Endothelial cell (in vitro differentiated cells): ENCODE data around the gene LAG3. TPM values are rescaled to one million over a fixed set of nuclear protein-coding genes. Genes with fewer than 3 reads are reported as not detected.
"Not testable (repeated sequence)": the region's sequence is repeated elsewhere in the genome, so short reads cannot be mapped to it uniquely, and the experiment has no call there.

Source experiments
- DNase-seq: peaks from one replicate; pipeline ENCODE4 v3.0.0; 2021; ENCODE audit warnings: low spot score
- H3K27ac Mint-ChIP-seq: one replicate; pipeline ENCODE4 v1.8.0; 2021; ENCODE audit warnings: mixed read lengths, inconsistent platforms; ENCODE audit not compliant: unreplicated experiment
- H3K27me3 Mint-ChIP-seq: one replicate; pipeline ENCODE4 v1.8.0; 2021; ENCODE audit warnings: mild to moderate bottlenecking, moderate library complexity, mixed read lengths, inconsistent platforms; ENCODE audit not compliant: unreplicated experiment
- H3K36me3 Mint-ChIP-seq: one replicate; pipeline ENCODE4 v1.8.0; 2021; ENCODE audit warnings: mild to moderate bottlenecking, low read depth, mixed read lengths, inconsistent platforms; ENCODE audit not compliant: unreplicated experiment
- H3K4me1 Mint-ChIP-seq: one replicate; pipeline ENCODE4 v1.8.0; 2021; ENCODE audit warnings: mild to moderate bottlenecking, mixed read lengths, inconsistent platforms; ENCODE audit not compliant: unreplicated experiment
- H3K4me3 Mint-ChIP-seq: one replicate; pipeline ENCODE4 v1.8.0; 2021; ENCODE audit warnings: mild to moderate bottlenecking, mixed read lengths, inconsistent platforms; ENCODE audit not compliant: unreplicated experiment
- H3K9me3 Mint-ChIP-seq: one replicate; pipeline ENCODE4 v1.8.0; 2021; ENCODE audit warnings: mixed read lengths, inconsistent platforms; ENCODE audit not compliant: unreplicated experiment
- CTCF ChIP-seq: fragments of 200-600 bp; sonication (generic); IDR thresholded peaks from one replicate; pipeline ENCODE4 v1.5.0; 2021; ENCODE audit warnings: antibody characterized with exemption; ENCODE audit not compliant: unreplicated experiment
- total RNA-seq: library from RNA; stranded (reverse); fragmentation: NEBNext Ultra II Directional; extraction: Animal tissue kit (Norgen Biotek cat#: 25700); gene quantifications from one replicate; pipeline ENCODE4 v1.2.1, GENCODE V29; 2021; ENCODE audit not compliant: unreplicated experiment

LAG3 gene
- total RNA-seq, 1 donor from 2014 or later = 7.6 TPM

DNA sequence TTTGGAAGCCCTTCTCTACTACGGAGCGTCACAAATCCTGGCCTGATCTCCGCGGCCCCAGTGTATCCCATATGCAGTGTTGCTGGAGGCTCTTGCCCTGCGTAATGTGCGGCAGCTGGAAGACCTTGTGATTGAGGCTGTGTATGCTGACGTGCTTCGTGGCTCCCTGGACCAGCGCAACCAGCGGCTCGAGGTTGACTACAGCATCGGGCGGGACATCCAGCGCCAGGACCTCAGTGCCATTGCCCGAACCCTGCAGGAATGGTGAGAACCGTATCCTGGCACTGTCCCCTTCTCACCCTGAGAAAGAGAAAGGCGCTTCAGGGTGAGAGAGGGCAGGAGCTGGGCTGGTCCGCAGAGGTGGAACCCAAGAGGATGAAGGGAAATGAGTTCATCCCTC is 43.1 kb upstream of the LAG3 start:
- no peak for DNase-seq
- peaks cover 12% of the 10 kb centered on the region for H3K4me1 Mint-ChIP-seq
- no peak for TF ChIP-seq CTCF
- H3K36me3 Mint-ChIP-seq = peaks cover 25% of the 10 kb centered on the region
- H3K27me3 Mint-ChIP-seq = peaks cover 6% of the 10 kb centered on the region
- H3K9me3 Mint-ChIP-seq = no peaks in the 10 kb centered on the region
- H3K27ac Mint-ChIP-seq = no peak overlapping the region
- no peak overlapping the region for H3K4me3 Mint-ChIP-seq

- H3K9me3 Mint-ChIP-seq = no peaks in the 10 kb centered on the region
- peaks cover 6% of the 10 kb centered on the region for H3K27me3 Mint-ChIP-seq
- H3K4me1 Mint-ChIP-seq = peaks cover 7% of the 10 kb centered on the region
- peaks cover 25% of the 10 kb centered on the region for H3K36me3 Mint-ChIP-seq
- no peak for TF ChIP-seq CTCF
- H3K27ac Mint-ChIP-seq = no peak overlapping the region
- no peak overlapping the region for H3K4me3 Mint-ChIP-seq
- DNase-seq = no peak
Observed at GRCh38 chr12:6730169-6730568, 42.2 kb upstream of the LAG3 start.

DNA sequence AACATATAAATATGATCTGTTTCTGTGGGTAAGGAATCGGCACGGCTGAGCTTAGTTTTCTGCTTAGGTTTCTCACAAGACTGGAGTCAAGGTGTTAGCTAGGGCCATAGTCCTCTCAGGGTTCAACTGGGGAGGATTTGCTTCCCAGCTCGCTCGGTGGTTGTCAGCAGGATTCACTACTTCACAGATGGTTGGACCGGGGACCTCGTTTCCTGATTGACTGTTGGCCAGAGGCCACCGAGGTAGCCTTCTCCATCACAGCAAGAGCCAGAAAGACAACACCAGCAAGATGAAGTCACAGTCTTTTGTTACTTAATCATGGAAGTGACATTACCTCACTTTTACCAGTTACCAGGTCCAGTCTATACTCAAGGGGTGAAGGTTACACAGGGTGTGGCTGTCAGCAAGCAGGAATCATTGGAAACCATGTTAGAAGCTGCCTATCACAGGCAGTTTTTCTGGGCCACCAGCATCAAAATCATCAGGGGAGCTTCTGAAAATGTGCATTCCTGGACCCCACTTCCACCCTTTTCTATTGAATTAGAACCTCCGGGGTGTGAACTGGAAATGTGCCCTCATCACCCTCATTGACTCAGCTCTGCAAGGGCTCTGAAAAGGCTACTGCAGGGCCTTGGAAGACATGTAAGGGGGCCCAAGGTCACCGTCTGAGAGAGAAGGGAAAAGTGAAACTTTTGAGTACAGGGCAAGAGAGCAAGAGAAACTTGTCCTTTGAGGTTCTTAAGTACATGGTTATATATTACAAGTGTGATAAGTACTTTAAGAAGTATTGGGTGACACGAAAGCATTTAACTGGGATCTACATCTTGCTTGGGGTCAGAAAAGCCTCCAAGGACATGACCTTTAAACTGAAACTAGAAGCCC is 37.6 kb upstream of the LAG3 start:
- DNase-seq = no peak
- Mint-ChIP-seq H3K36me3 (peaks cover 15% of the 10 kb centered on the region), H3K9me3 (no peaks in the 10 kb centered on the region), H3K27ac (no peak overlapping the region), H3K4me3 (no peak overlapping the region), H3K27me3 (peaks cover 3% of the 10 kb centered on the region), H3K4me1 (no peaks in the 10 kb centered on the region)
- TF ChIP-seq CTCF = no peak

DNA sequence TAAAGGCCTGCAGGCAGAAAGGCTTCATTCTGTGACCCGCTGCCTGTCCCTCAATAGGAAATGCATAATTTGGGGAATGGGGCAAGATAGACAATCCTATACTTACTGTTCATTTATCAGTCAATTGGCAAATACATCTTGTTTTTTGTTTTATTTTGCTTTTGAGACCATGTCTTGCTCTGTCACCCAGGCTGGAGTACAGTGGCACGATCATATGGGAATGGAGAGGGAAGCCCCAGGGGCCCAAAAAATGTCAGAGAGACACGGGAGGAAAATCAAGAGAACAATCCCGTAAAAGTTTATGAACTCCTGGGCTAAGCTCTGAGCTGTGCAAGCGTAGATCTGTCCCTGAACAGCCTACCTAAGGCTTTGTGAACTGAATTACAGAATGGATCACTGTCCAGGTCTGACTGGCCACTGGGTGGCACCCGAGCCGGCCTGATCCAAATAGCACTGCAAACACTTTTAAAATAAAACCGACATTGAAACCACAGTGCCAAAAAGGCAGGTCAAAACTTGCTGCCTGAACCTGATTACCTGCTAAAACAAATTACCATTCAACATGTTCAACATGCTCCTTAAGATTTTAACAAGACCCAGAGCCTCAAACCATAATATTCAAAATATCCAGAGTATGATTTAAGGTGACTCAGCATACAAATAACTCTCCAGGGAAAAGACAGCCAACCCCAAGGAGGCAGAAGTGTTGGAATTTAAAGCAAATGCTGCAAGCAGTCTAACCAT is 36.7 kb upstream of the LAG3 start:
- peaks cover 3% of the 10 kb centered on the region for H3K27me3 Mint-ChIP-seq
- peak; percentile 25 for TF ChIP-seq CTCF
- peaks cover 9% of the 10 kb centered on the region for H3K36me3 Mint-ChIP-seq
- peak; percentile 52 for DNase-seq
- H3K9me3 Mint-ChIP-seq = no peaks in the 10 kb centered on the region
- no peak overlapping the region for H3K4me3 Mint-ChIP-seq
- no peak overlapping the region for H3K27ac Mint-ChIP-seq
- no peaks in the 10 kb centered on the region for H3K4me1 Mint-ChIP-seq

DNA sequence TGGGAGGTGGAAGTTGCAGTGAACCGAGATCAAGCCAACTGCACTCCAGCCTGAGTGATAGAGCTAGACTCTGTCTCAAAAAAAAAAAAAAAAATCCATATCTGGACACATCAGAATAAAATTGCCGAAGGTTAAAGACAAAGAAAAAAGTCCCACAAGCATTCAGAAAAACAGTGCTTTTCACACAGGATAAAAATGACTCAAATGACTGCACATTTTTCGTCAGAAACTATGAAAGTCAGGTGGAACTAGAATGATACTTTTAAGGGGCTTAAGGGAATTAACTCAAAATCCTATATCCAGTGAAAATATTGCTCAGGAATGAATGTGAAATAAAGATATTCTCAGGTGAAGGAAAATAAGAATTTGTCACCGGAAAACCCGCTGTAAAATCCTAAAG is 35.6 kb upstream of the LAG3 start:
- DNase-seq = no peak
- H3K4me3 Mint-ChIP-seq = no peak overlapping the region
- no peaks in the 10 kb centered on the region for H3K36me3 Mint-ChIP-seq
- no peak overlapping the region for H3K27ac Mint-ChIP-seq
- H3K27me3 Mint-ChIP-seq = no peaks in the 10 kb centered on the region
- no peaks in the 10 kb centered on the region for H3K9me3 Mint-ChIP-seq
- H3K4me1 Mint-ChIP-seq = no peaks in the 10 kb centered on the region
- TF ChIP-seq CTCF = no peak

DNA sequence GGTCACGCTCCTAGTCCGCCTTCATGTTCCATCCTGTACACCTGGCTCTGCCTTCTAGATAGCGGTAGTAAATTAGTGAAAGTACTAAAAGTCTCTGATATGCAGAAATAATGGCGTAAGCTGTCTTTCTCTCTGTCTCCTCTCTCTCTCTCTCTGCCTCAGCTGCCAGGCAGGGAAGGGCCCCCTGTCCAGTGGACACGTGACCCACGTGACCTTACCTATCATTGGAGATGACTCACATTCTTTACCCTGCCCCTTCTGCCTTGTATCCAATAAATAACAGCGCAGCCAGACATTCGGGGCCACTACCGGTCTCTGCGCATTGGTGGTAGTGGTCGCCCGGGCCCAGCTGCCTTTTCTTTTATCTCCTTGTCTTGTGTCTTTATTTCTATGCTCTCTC is 30.2 kb upstream of the LAG3 start:
- Mint-ChIP-seq H3K36me3 (peaks cover 14% of the 10 kb centered on the region), H3K27ac (peak overlapping the region; percentile 20), H3K4me1 (peaks cover 21% of the 10 kb centered on the region)
- not testable (repeated sequence) for H3K27me3 Mint-ChIP-seq, H3K4me3 Mint-ChIP-seq, H3K9me3 Mint-ChIP-seq, DNase-seq
